Stimulated activated CD8-positive, alpha-beta memory T cell treated with anti-CD3 and anti-CD28 coated beads, Interleukin-15, amount 100 ng/mL, for 1 hour (primary cell): Measurements from ENCODE around the gene TMEM182.

Experiments
- DNase-seq: peaks from one replicate; pipeline ENCODE4 v3.0.0-alpha.2; 2020; ENCODE audit warnings: low read depth

TMEM182 gene, protein sequence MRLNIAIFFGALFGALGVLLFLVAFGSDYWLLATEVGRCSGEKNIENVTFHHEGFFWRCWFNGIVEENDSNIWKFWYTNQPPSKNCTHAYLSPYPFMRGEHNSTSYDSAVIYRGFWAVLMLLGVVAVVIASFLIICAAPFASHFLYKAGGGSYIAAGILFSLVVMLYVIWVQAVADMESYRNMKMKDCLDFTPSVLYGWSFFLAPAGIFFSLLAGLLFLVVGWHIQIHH

DNA sequence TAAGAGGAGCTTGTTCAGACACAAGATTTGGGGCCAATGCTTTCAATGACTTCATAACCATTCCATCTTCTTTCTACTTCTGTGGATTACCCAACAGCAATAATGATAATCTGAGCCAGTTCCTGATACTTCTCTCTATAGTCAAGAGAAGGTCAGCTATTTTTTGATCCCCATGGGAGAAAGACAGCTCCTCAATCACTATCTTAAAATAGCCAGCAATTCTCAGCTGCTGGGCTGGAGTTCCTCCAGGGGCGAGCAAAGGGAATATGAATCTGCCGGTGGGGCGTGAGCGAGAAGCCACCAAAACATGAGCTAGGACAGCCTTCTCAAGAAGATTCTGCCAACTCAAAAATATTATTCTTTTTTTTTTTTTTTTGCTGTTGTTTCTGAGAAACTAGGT, at the start of gene TMEM182:
Gene TMEM182 (plus strand): TSS at position 269 of the 400 bp plus-strand sequence. CDS start 187 bp downstream, outside the sequence.
- DNase-seq, result no peak

DNA sequence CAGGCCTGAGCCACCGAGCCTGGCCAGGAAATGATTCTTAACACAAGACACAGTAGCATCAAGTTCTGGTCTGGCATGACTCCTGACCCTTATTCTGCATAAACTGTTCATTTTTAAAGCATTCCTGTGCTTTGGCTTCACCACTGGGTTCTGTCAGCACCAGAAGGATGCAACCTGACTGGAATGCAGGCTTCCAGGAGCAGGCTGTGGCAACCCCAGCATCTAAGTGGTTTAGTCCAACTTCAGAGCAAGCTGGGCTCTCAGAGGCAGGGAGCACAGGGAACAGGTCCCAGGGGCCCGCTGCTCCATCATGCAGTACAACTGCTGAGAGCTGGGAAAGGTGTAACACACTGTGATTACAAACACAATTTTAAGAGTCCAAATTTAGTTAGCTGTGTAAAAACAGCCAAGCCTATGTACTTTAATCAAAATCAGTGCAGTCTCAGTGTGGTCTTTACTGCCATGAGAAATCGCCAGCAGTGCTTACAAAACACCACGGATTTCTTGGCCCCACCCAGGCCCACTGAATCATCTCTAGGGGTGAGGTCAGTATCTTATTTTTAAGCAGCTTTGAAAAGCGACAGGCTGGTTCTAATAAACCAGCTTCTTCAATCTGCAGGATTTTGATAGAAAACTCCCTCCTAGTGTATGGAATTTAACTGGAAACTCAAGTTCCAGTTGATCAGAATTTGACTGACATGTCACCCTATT, 44.4 kb upstream of the TMEM182 start:
- DNase-seq, result no peak

DNA sequence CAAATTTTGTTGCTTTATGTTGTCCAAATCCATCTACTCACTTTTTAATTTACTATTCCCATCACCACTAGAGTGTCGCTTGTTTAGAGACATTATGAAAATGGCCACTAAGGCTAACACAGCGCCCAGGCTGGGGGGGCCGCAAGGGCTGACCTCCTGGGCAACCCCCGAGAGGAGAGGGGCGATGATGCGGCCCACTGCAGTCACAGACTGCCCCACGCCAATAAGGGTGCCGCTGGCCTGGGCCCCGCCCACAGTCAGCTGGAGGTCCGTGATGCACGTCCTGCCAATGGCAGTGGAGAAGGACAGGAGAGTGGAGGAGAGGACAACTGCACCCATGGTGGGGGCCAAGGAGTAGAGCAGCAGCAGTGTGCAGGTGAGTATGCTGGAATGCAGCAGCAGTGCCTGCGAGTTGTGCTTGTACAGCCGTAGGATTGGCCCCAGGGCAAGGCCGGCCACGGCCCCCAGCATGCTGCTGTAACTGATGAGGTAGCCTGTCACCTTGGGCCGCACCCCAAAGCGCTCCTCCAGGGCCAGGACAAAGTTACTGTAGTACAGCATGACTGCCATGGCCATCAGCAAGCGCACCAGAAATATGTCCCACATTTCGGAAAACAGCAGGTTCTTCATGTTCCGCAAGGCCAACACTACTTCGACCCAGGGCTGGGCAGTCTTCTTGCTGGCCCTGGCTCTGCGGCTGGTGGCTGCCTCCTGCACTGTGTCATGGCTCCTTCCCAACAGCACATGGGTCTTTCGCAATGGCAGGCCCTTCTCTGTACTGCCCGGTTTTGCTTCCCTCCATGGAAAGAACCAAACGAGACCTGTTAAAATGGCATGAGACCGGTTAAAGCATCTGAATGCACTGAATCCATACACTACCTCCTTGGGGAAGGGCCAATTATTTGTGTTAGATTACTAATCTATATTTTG, 43.2 kb upstream of the TMEM182 start:
- DNase-seq, result no peak

DNA sequence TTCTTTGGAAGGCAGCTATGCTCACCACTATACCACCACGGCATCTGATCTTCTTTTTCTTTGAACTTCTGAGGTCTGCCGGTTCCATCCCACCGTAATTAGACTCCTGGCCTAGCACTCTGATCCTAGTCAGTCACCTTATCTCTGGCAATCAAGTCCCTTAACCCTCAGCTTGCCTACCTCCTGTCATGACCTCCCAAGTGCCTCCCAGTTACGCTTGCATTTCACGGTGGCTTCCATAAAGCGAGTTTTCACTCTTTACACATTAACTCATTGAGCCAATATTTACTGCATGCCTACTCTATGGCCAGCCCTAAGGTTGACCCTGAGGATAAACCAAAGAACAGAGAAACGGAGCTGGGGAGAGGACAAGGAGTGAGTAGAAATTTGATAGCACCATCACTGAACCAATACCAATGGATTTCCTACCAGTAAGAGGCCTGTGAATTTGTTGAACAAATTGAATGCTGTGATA, 37.8 kb upstream of the TMEM182 start:
- DNase-seq, result no peak

DNA sequence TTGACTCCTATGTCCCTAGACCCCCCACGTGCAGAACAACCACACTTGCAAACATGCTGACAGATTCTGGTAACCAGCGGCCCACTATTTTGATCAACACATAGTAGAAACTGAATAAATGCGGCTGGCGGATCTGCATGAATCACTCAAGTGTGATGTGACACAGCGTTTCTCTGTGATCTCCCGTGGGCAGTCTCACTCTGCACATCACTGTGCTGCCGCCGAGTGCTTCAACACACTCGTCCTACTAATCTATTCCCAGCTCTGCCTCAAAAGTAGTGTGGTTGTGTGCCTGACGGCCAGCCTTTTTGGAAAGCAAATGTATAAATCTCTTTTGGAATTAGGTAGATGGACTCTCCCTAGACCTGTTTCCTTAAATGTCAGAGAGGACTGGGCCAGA, 37.3 kb upstream of the TMEM182 start:
- DNase-seq, result no peak

DNA sequence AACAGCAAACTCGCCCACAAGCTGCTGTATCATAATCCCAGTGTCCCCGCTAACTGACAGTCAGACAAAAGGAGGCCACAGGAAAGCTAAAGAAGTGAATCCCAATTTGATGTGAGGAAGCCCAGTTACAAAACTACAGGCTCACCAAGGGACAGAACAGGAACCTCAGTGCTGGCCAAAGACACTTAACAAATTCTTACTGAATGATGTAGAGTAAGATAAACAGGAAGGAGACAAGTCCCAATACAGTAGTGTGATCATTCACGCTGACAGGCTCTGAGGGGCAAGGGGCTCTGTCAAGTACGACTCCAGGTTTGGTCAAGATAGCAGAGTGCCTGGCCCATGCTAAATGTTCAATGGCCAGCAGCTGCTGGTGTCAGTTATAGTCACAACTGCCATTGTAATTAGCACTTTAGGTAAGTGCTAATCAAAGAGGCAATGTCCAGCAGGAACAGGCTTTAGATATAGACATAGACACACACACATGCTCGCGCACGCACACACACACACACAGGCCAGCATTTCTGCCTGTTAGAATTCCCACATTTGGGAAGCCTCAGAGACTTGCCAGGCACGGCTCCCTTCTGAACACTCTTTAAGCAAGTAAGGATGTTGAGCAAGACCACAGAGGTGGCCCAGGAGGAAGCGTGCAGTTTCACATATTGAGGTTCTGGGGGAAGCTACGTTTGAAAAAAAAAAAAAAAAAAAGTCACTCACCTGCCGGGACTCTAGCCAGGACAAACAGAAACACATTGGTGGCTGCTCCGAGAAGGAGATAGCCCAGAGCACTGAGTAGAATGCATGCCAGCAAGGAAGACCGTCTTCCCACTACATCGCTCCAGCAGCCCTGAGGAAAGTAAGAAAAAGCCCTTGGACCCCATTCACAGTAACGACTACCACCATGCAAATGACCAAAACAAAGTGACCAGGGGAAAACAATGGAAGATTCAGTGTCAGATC, 35.4 kb upstream of the TMEM182 start:
- DNase-seq, result no peak

DNA sequence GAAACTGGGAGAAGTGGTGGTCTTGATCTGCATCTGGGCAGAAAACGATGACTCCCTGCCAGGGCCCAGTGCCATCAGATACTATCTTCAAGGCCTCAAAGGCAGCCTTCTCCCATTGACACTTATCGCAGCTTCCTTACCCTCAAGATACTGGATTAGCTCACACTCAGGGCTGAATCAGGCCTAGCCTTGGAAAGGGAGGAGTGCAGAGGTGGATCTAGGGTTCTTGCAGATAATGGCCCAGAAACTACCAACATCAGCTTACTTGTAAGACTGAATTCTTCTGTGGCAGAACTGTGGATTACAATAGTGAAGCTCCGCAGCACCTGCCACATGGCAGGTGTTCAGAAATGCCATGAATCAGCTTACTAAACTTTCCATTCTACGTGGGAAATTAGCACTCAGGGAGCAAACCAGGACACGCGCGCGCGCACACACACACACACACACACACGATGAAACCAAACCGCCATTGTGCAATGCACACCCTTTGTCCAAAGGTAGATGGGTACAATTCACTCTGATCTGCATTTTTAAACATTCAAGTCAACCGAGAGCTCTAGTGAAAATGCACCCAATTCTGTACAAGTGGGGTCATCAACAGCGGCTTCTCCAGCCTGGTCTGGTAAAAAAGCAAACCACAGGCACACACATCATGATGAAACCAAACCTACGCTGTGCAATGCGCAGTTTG, 26.3 kb upstream of the TMEM182 start:
- DNase-seq, result no peak

DNA sequence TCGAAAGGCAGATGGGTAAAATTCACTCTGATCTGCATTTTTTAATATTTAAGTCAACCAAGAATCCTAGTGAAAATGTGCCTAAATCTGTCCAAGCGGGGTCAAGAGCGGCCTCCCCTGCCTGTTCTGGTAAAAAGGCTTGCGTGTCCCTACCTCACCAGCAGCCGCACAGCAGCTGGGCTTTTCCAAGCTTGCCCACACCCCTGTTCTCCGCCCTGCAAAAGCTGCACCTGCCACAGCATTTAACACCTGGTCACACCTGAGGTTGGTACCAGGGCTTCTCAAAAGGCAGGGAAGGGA, 25.8 kb upstream of the TMEM182 start:
- DNase-seq, result no peak

DNA sequence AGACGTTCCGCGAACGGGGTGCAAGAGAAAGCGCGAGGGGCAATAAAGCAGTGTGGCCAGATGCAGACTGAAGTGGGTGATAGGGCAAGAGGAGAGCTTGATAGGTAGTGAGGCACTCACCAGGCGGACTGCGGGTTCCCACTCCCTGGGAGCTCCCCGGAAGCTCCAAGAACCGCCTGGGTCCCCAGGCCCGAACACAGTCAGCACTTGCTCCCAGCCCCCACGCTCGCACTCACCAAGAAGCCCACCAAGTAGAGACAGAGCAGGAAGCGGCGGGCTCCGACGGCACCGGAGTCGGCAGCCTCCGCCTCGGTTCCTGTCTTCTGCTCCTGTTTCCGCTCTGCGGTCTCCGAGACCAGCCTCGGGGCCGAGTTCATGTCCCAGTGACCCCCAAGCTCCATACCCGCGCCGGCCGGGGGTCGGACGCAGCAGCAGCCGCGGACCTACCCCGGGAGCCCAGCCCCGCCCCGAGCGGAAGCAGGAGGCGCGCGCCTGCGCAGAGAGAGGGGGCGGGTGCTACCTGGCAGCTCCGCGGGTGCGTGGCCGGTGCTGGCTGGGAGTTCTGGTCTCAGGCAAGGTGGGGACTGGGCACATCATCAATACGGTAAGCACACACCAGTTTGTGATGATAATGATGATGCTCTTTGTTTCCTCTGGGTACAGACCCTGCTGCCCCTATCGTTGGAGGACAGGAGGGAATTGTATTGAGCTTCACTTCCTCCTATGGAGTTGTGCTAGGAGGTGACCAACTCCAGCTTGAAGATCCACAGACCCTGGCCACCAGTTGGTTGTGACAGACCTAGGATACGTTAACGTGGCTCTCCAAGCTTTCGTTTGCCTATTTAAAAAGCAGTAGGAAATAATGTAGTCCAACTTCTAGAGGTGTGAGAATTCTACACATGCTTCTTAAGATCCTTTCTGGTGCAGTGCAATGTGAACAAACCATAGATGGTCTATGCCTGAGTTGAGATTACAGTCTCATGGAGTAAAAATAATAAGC, 25.1 kb upstream of the TMEM182 start:
- DNase-seq, result peak; percentile 73

DNA sequence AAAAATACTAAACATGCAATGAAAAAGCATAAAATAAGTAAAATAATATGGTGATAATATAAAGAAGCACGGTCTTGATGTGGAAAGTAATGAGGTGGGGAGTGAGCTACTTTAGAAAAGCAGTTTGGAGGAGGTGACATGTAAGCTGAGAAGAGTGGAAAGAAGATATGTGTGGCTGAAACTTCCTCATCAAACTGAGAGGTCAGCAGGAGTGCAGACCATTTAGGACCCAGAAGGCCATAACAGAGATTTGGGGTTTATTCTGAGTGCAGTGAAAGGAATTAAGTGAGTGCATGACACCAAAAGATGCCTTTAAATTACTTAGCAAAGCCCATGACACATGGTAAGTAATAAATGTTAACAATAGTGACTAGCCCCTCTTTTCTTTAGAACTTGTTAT, 24.4 kb upstream of the TMEM182 start:
- no peak for DNase-seq

DNA sequence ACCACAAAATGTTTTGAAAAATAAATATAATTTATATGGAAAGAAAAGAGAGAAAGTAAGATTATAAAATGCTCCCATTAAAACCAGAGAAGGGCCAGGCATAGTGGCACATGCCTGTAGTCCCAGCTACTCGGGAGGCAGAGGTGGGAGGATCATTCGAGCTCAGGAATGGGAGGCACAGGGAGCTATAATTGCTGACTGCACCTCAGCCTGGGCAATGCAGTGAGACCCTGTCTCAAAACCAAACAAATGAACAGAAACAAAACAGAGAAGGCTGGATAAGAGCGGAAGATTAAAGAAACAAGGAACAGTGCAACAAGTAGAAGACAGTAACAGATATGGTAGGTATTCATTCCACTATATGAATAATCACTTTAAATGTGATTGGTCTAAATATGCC, 18.6 kb upstream of the TMEM182 start:
- no peak for DNase-seq

DNA sequence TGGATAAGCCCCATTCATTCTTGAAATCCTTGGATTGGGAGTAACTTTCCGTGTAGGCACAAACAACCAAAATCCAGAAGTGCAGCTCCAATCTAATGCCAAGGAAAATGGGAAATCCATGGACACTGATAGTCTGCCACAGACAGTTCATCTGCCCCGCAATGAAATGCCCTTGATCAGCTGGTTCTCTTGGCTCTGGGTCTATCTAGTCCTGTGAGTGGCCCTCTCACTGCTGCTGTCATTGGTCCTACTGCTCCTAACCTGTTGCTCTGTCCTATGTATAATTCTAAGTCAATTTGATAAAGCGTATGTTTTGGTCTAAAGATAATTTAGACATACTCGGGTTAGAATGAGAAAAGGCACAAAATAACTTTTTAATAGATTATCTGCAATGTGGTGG, 13.7 kb upstream of the TMEM182 start:
- DNase-seq, result no peak

DNA sequence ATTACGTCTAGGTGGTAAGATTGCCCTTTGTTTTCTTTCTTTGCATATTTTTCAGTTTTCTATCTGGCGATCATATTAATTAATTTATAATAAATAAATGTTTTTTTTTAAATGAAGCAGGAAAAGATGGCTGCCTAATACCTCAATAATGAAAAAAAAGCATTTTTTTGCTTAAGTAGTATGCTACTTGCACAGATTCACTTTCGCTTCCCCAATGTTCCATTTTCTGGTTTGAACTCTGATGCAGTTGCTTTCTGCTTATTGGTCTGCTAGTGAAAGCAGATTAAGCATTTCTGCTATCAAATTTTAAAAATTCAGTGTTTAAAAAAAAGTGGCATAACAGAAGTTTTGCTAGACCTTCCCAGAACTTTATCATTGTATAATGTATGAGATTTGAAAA, 11.9 kb upstream of the TMEM182 start:
- DNase-seq, result no peak

DNA sequence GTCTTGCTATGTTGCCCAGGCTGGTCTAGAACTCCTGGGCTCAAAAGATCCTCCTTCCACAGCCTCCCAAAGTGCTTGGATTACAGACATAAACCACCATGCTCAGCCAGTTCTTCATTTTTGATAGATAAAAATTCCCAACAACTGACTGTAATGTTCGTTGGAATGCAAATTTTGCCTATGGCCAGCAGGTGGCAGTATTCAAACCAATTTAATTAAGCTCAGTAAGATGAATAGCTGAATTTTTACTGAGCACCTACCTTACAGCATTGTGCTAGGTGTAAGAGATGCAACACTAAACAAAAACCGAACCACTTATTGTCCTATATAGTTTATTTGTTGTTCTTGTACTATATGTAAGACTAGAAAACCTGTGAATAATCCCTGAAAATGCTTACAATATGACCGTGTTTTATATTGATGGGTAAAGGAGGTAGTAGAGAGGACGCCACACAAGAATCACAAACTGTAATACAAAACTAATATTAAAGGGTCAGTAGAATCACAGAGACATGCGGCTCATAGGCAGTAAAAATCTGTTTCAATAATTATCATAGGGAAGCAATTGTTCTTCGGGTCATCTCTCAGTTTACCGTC, 8.2 kb upstream of the TMEM182 start:
- no peak for DNase-seq

DNA sequence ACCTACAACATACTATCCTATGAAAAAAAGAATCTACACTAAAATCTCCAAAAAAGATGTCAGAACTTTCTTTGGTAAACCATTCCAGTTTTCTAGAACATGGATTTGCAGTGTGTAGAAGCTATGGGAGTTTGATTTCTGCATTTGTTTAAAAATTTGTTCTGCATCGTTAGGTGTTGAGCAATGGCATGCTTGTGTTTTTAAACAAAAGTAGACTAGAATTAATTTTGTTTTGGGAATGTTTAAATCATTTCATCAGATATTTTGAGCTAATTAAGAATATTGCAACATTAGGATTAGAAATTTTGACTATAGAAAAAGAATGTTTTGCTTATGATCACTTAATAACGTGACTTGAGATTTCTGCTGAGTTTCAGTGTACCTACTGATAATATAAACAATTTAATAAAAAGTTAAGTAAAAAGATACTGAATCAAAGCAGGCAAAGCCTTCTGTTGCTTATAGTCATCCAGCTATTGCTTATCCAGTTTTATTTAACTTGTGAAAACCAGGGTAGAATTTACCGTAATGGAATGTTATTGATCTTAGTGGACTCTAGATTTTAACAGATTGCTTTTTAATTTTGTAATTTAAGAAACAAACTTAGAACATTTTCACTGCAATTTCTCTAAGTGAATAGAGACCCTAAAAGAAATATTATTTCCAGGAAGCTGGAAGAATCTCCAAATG, 7.2 kb upstream of the TMEM182 start:
- DNase-seq, result no peak

DNA sequence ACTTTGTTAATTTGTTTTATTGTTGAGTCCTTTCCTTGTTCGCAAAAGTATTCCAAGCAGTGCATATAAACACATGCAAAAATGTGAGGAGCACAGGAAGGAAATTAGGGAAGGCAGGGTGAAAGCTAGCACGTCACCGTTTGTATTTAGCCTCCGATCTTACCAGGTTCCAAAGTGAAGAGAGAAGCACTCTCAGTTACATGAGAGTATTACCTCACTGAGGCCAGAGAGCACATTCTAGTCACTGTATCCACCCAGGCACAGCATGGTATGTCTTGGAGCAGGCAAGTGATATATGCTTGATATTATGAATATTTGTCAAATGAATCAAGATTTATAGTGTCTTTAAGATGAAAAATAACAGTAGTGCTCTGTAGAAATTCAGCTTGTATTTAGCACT, 6.5 kb upstream of the TMEM182 start:
- no peak for DNase-seq

DNA sequence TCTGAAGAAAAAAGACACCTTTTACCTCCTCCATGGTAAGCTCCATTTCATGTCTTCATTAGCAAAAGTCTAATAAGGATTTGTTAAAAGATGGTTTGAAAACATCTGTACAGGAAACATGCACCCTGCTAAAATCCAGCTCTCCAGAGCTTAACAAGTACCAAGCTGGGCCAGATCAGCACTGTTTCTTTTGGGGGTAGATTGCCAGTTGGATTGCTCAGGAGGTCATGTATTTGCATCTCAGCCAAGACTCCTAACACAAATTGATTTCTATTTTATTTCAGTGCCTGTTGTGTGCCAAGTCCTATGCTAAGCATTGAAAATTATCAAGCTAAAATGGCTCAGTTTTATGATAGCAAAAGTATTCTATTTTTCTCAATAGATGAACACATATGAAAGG, 3.4 kb upstream of the TMEM182 start:
- no peak for DNase-seq

DNA sequence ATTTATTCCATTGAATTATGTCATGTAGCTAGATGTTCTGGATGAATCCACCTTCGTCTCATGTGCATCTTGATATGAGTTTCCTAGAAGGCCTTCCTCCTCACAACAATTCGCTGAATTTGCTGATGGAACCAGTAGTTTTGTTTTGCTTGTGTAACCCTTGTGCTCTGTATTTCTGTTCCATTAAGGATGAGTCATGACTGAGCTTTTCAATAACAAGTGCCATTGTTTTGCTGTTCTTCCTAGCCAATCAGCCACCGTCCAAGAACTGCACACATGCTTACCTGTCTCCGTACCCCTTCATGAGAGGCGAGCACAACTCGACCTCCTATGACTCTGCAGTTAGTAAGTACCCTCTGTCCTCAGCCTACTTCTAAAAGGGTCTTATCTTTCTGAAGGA, 2.3 kb downstream of the TMEM182 start:
- no peak for DNase-seq

DNA sequence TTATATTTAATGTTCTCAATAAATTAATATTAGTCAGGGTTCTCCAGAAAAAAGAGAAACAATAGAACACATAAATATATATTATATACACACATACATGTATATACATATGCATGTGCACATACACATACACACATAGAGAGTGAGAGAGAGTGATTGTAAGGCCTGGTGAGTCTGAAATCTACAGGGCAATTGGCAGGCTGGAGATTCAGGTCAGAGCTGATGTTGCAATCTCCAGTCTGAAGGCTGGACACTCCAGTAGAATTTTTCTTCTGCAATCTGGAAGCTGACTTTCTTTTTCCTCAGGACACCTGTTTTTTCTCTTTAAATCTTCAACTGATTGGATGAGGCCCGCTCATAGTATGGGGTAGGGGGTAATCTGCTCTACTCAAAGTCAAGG, 3.2 kb downstream of the TMEM182 start:
- no peak for DNase-seq
